Measurements from ENCODE around the gene RRP12. TPM values are rescaled to one million over a fixed set of nuclear protein-coding genes. Genes with fewer than 3 reads are reported as not detected.

Gene RRP12
- total RNA-seq, 4 donors from 2014 or later, result 14.6 to 30.9 (median 22.6) TPM

DNA sequence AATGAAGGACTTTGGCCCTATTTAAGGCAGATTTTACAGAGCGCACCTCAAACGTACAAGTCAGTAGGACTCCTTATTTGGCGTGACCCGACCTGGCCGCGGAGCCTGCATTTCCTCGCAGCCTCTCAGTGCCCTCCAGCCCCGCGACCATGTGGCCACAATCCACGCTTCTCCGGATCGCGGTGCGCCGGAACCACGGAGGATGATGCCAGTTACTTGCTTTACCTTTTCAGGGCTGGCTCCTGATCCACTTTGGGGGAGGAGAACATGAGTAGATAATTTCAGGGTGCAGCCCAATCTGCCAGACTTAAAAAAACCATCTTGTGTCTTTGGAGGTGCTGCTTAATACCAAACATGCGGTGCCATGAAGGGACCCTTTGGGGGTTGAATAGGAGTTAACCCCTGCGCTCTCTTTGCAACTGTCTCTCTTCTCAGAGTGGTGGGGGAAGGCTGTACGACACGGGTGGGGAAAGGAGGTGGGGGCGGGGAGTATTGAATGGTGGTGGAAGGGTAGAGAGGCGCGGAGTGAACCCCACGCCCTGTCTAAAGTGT is 80.6 kb downstream of the RRP12 start:
- DNase-seq (ENCODE audit: low spot score in 2 of 2), result peak in 1 of 2 donors; percentile 85
- 12 to 16% methylated on average over 24 of the region's 24 CpGs for WGBS, 2 donors
- TF ChIP-seq POLR2A (IDR thresholded peaks at IDR 0.05), result no peak
- intact Hi-C loops (cut with DNase I; ENCODE audit: low total_unique reads), result no loop called here
- H3K4me3 ChIP-seq (ENCODE audit: low read depth, poor library complexity, severe bottlenecking), result no peak overlapping the region

DNA sequence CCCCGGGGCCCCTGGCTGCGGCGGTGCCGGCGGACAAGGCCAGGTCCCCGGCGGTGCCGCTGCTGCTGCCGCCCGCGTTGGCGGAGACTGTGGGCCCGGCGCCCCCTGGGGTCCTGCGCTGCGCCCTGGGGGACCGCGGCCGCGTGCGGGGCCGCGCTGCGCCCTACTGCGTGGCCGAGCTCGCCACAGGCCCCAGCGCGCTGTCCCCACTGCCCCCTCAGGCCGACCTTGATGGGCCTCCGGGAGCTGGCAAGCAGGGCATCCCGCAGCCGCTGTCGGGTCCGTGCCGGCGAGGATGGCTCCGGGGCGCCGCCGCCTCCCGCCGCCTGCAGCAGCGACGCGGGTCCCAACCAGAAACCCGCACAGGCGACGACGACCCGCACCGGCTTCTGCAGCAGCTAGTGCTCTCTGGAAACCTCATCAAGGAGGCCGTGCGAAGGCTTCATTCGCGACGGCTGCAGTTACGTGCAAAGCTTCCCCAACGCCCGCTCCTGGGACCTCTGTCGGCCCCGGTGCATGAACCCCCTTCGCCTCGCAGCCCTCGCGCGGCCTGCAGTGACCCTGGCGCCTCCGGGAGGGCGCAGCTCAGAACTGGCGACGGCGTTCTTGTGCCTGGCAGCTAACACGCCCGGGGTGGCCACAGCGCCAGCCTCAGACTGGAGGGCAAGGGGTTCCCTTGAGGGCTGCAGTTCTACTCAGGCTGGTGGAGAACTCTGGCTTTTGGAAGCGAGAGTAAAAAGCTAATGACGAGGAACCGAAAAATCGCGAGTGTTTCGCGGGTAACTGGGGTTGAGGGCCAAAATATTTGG is 81.3 kb downstream of the RRP12 start:
- DNase-seq (ENCODE audit: low spot score in 2 of 2), result peak in 1 of 2 donors; percentile 90
- TF ChIP-seq, protein P1, sequence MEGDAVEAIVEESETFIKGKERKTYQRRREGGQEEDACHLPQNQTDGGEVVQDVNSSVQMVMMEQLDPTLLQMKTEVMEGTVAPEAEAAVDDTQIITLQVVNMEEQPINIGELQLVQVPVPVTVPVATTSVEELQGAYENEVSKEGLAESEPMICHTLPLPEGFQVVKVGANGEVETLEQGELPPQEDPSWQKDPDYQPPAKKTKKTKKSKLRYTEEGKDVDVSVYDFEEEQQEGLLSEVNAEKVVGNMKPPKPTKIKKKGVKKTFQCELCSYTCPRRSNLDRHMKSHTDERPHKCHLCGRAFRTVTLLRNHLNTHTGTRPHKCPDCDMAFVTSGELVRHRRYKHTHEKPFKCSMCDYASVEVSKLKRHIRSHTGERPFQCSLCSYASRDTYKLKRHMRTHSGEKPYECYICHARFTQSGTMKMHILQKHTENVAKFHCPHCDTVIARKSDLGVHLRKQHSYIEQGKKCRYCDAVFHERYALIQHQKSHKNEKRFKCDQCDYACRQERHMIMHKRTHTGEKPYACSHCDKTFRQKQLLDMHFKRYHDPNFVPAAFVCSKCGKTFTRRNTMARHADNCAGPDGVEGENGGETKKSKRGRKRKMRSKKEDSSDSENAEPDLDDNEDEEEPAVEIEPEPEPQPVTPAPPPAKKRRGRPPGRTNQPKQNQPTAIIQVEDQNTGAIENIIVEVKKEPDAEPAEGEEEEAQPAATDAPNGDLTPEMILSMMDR (IDR thresholded peaks at IDR 0.05), result no peak
- 0 to 1% methylated on average over 13 to 47 of the region's 83 CpGs for WGBS, 2 donors
- H3K4me3 ChIP-seq (ENCODE audit: low read depth, poor library complexity, severe bottlenecking), result peak overlapping the region; percentile 96
- intact Hi-C loops (cut with DNase I; ENCODE audit: low total_unique reads), result no loop called here

DNA sequence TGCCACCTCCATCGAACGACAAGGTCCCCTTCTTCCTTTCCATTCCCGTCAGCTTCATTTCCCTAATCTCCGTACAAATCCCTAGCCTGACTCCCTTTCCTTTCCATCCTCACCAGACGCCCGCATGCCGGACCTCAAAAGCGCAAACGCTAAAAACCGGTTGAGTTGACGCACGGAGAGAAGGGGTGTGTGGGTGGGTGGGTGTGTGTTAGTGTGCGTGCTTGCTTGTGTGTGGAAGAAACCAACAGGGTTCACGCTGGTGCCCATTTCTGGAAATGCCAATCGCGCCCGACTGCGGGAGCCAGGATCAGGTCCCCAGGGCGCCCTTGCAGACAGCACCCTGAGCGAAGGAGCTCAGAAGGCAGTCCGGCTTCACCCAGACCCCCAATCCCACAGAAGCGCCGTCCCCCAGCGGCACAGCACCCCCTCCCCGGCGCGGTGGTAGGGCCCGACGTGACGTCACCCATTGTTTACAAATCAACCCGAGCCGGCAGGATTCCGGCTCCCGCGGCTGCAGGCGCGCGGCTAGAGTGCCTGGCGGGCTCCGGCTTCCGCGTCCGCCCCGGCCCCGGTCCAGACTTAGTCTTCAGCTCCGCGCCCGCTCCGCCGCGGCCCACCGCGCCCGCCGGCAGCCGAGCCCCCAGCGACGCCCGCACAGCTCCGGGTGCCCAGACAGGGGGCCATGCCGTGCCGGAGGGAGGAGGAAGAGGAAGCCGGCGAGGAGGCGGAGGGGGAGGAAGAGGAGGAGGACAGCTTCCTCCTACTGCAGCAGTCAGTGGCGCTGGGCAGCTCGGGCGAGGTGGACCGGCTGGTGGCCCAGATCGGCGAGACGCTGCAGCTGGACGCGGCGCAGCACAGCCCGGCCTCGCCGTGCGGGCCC is 82.1 kb downstream of the RRP12 start, which contains the start of gene FRAT1:
Gene FRAT1, plus strand, starts transcription at position 500 of the 880 bp plus-strand sequence. Its CDS starts 183 bp downstream, at position 683.
- TF ChIP-seq, protein P1 (IDR thresholded peaks at IDR 0.05), result no peak
- TF ChIP-seq POLR2A (IDR thresholded peaks at IDR 0.05), result peak in 1 of 2 donors; percentile 64
- intact Hi-C loops (cut with DNase I; ENCODE audit: low total_unique reads), result no loop called here
- peak within 1 kb of the TSS; percentile 96 for H3K4me3 ChIP-seq (ENCODE audit: low read depth, poor library complexity, severe bottlenecking)
- peak; percentile 88 to 98 for DNase-seq (ENCODE audit: low spot score in 2 of 2)
- 0% methylated on average over 53 to 70 of the region's 79 CpGs for WGBS, 2 donors

DNA sequence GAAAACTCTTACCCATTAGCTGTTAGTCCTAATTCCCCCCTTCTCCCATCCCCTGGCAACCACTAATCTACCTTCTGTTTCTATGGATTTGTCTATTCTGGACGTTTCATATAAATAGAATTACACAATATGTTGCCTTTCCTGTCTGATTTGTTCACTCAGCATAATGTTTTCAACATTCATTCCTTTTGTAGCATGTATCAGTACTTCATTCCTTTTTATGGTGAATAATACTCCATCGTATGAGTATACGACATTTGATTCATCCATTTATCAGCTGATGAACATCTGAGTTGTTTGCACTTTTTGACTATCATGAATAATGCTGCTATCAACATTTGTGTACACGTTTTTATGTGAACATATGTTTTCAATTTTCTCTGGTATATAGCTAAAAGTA is 86.5 kb downstream of the RRP12 start:
- TF ChIP-seq, protein P1 (IDR thresholded peaks at IDR 0.05), result no peak
- no peak for TF ChIP-seq POLR2A (IDR thresholded peaks at IDR 0.05)
- WGBS, 2 donors, result 45 to 52% methylated on average over 4 of the region's 4 CpGs
- DNase-seq (ENCODE audit: low spot score in 2 of 2), result no peak
- intact Hi-C loops (cut with DNase I; ENCODE audit: low total_unique reads), result no loop called here
- H3K4me3 ChIP-seq (ENCODE audit: low read depth, poor library complexity, severe bottlenecking), result no peak overlapping the region

DNA sequence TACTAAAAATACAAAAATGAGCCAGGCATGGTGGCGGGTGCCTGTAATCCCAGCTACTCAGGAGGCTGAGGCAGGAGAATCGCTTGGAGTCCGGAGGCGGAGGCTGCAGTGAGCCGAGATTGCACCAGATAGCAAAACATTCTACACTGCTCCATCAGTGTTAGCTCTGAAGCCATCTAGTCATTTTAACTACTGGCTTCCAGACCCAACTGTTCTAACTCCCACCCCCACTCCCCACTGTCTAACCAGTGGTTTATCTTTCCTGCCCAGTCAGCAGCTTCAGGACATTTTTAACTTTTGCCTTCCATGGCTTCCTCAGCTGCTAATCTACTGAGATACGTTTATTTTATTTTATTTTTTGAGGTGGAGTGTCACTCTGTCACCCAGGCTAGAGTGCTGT is 88.2 kb downstream of the RRP12 start:
- no peak for TF ChIP-seq POLR2A (IDR thresholded peaks at IDR 0.05)
- TF ChIP-seq, protein P1 (IDR thresholded peaks at IDR 0.05), result no peak
- no peak overlapping the region for H3K4me3 ChIP-seq (ENCODE audit: low read depth, poor library complexity, severe bottlenecking)
- DNase-seq (ENCODE audit: low spot score in 2 of 2), result no peak
- intact Hi-C loops (cut with DNase I; ENCODE audit: low total_unique reads), result no loop called here
- WGBS, 2 donors, result 86 to 88% methylated on average over 6 of the region's 6 CpGs
